Gastroesophageal sphincter (tissue), 3 donors: ENCODE data around the gene SNW1.

Experiments
- CTCF ChIP-seq, 4 experiments: fragments of 200-600 bp in 2 of 4; fragments of 450-650 bp in 2 of 4; sonication (generic) in 1 of 4; IDR thresholded peaks; one replicate each; pipeline ENCODE4 v1.5.1; 2017 to 2019; ENCODE audit warnings: antibody characterized with exemption in 4 of 4, mild to moderate bottlenecking in 2 of 4, moderate library complexity in 2 of 4
- EP300 ChIP-seq: sonication (generic); formaldehyde crosslinking; IDR thresholded peaks from one replicate; pipeline ENCODE4 v1.6.1; 2017; ENCODE audit warnings: antibody characterized with exemption, mild to moderate bottlenecking
- POLR2AphosphoS5 ChIP-seq: sonication (generic); formaldehyde crosslinking; IDR thresholded peaks from one replicate; pipeline ENCODE4 v1.6.1; 2017; ENCODE audit warnings: antibody characterized with exemption

DNA sequence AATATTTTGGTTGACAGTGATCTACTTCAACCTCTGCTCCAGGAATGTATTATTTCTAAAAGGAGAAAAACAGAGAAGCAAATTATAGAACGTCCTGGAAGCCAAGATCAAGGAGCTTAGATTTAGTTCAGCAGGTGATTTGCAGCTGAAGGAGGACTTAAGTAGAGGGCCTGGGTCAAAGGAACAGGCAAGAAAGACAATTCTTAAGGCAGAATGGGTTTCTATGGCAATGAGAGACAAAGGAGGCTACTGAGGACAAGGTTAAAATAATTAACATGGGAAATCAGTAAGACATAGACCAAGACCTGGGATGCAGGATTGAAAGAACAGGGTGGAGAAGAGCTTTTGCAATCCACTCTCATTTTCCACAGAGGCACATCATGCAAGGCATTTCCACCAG lies 2.4 kb upstream of the SNW1 start:
- no peak for TF ChIP-seq CTCF (IDR thresholded peaks at IDR 0.05)
- no peak for TF ChIP-seq POLR2AphosphoS5
- TF ChIP-seq EP300: no peak
